ENCODE measurements around the gene MST1R.

The MST1R gene

DNA sequence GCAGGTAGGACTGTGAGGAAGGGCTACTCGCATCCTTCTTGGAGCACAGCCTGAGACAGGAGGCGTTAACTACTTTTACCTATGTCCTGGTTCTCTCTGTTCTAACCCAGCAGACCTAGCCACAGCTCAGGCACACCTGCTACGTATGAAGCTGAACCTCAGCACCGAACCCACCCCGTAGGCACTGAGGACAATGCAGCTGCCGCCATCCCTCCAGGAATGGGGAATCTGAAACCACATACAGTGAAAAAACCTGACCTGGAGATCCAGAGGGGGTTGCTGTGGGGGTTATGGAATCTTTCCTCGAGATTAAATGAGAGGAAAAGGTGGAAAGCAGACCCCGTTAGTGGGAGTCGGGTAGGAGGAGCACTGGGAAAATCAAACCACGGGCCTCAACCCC lies 14.4 kb downstream of the MST1R start:
- TF ChIP-seq, protein P1, sequence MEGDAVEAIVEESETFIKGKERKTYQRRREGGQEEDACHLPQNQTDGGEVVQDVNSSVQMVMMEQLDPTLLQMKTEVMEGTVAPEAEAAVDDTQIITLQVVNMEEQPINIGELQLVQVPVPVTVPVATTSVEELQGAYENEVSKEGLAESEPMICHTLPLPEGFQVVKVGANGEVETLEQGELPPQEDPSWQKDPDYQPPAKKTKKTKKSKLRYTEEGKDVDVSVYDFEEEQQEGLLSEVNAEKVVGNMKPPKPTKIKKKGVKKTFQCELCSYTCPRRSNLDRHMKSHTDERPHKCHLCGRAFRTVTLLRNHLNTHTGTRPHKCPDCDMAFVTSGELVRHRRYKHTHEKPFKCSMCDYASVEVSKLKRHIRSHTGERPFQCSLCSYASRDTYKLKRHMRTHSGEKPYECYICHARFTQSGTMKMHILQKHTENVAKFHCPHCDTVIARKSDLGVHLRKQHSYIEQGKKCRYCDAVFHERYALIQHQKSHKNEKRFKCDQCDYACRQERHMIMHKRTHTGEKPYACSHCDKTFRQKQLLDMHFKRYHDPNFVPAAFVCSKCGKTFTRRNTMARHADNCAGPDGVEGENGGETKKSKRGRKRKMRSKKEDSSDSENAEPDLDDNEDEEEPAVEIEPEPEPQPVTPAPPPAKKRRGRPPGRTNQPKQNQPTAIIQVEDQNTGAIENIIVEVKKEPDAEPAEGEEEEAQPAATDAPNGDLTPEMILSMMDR (conservative IDR thresholded peaks at IDR 0.05; ENCODE audit: low read depth, low read length): no peak
- H3K4me3 ChIP-seq (ENCODE audit: low read length): no peak overlapping the region
- DNase-seq (ENCODE audit: low read depth): no peak

DNA sequence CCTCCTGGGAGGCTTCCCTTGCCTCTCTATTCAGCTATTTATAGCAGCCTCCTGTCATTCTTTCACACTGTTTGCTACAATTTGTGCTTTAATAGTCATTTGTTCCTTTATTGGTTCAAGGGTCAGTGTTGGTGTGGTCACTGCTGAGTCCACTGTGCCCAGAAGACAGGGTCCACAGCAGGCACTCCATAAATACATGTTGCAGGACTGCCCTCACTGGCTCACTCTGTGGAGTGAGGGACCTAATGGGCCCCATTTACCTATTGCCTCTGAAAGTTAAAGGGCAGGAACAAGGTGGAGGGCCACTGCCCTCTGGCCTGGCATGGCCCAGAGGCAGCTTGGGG lies 16.8 kb downstream of the MST1R start:
- no peak overlapping the region for H3K4me3 ChIP-seq (ENCODE audit: low read length)
- no peak for DNase-seq (ENCODE audit: low read depth)
- TF ChIP-seq, protein P1 (conservative IDR thresholded peaks at IDR 0.05; ENCODE audit: low read depth, low read length): no peak

DNA sequence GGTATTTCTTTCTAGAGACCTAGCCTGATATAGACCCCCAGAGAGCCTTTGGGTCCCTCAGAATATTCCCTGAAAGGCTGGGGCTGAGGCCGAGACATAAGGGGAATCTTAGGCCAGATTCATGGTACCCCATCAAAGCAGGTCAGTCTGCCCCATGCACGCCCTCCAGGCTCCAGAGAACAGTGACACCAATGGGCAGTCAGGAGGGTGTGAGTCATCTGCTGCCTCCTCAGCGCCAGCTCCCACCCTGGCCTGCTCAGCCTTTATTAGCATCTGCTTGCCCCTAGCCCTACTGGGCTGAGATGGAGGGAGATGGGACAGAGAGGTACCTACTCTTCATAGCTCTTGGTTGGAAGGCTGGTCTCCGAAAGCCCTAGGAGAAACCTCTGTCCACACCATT lies 19.7 kb downstream of the MST1R start:
- no peak for DNase-seq (ENCODE audit: low read depth)
- TF ChIP-seq, protein P1 (conservative IDR thresholded peaks at IDR 0.05; ENCODE audit: low read depth, low read length): no peak
- H3K4me3 ChIP-seq (ENCODE audit: low read length): no peak overlapping the region

DNA sequence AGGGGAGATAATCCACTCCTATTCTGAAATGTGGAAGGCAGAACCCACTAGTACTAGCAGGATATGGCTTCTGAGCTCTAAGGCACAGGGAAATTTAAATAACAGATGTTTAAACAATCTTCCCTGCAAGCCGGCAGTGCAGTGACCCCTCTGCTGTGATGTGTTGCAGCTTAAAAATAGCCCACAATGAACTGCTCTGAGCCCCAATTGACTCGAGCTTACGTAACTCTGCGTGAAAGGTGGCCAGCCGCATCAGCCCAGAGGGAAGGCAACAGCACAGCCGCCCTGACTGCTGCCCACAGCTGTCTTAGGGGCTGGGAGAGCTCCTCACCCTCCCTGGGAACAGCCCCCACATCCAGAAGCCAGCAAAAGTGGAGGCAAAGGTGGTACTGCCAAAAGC lies 21.5 kb downstream of the MST1R start:
- no peak for DNase-seq (ENCODE audit: low read depth)
- H3K4me3 ChIP-seq (ENCODE audit: low read length): no peak overlapping the region
- TF ChIP-seq, protein P1 (conservative IDR thresholded peaks at IDR 0.05; ENCODE audit: low read depth, low read length): no peak

DNA sequence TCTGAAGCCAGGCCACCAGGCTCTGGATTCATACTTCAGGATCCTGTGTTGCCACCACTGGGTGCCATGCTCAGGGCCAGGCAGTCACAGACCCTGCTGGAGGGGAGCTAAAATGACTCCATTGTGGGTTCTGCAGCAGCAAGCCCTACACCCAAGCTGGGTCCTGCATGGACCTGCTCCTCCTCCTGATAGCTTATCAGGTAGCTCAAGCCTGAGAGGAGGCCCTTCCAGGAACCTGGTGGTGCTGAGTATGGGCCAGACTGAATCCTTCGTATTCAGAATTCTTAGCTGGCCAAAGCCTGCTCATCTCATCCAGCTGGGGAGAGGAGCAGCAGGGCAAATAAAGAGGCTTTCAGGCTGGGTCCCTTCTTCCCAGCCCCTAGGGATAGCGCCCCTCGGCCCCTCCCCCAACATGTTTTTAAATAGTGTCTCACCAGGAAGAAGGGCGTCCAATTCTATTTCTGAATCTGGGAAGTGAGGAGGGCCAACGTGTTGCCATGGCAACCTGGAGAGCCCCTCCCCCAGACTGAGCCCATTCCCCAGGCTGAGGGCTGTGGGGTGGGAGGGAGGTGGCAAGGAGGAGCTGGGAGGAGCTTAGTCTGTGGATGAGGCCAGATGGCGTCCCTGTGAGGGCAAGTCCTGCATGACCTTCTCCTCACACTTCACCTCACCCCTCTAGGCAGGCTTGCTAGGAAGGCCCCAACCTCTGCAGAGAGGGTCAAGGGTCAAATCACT lies 22.9 kb downstream of the MST1R start:
- no peak for DNase-seq (ENCODE audit: low read depth)
- TF ChIP-seq, protein P1 (conservative IDR thresholded peaks at IDR 0.05; ENCODE audit: low read depth, low read length): no peak
- H3K4me3 ChIP-seq (ENCODE audit: low read length): no peak overlapping the region

DNA sequence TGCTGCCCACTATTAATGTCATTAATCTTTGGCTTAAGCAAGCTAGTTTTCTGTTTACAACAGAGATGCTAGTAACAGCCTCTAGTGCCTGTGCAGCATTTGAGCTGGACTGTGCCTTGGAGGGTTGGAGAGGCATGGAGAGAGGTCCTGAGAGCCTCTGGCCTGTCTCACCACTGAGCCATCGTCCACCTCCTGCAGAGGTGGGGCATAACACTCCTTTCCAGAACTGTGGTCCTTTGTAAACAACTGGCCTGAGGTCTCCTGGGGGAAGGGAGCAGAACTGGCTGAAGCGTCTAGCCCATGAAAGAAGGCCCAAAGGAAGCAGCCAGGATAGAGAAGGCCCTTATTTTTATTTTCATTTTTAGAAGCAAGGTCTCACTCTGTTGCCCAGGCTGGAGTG lies 24.0 kb downstream of the MST1R start:
- H3K4me3 ChIP-seq (ENCODE audit: low read length): no peak overlapping the region
- TF ChIP-seq, protein P1 (conservative IDR thresholded peaks at IDR 0.05; ENCODE audit: low read depth, low read length): no peak
- no peak for DNase-seq (ENCODE audit: low read depth)

DNA sequence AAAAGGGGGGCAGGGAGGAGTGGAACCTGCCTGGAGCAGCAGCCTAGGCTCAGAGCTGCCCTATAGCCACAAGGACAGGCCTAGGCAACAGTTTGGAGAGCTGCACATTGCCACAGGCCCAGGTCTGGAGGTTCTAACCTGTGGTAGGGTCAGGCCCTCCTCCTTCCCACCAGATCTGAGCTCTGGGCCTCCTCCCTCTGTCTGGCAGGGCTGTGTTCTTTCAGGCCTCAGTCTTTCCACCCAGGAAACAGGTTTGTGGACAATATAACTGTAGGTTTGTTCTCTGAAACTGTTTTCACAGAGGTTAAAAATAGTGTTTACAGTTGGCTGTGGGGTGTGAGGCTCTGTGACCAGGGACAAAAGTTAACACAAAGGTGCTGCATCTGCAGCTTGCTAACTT lies 25.0 kb downstream of the MST1R start:
- no peak overlapping the region for H3K4me3 ChIP-seq (ENCODE audit: low read length)
- no peak for DNase-seq (ENCODE audit: low read depth)
- TF ChIP-seq, protein P1 (conservative IDR thresholded peaks at IDR 0.05; ENCODE audit: low read depth, low read length): no peak

Measured in retinal pigment epithelial cell (primary cell).